Astrocyte of the spinal cord (primary cell): ENCODE results near the gene PRUNE1.

Experiments used
- DNase-seq: peaks from one replicate; pipeline ENCODE4 v3.0.0; 2011; ENCODE audit warnings: low read depth, low spot score
- H3K4me3 ChIP-seq: 2 replicates; pipeline ENCODE4 v1.5.1; 2011; ENCODE audit warnings: low read depth, mild to moderate bottlenecking, low read length, moderate library complexity
- CTCF ChIP-seq: IDR thresholded peaks from 2 replicates; pipeline ENCODE4 v1.5.1; 2012; ENCODE audit warnings: low read depth, mild to moderate bottlenecking, low read length, inconsistent platforms
- in situ Hi-C: cut with HindIII; loops from 2 replicates; pipeline ENCODE4 v1.10.0; 2017; ENCODE audit warnings: low sequenced_read_pairs

The PRUNE1 gene

GRCh38 chr1:151060657-151061421 lies 52.6 kb downstream of the PRUNE1 start:
- TF ChIP-seq CTCF: no peak
- in situ Hi-C loops: no loop called here
- DNase-seq: peak; percentile 42
- H3K4me3 ChIP-seq: peak overlapping the region; percentile 86

- in situ Hi-C loops: no loop called here
- peak overlapping the region; percentile 86 for H3K4me3 ChIP-seq
- no peak for DNase-seq
- no peak for TF ChIP-seq CTCF
These were observed 53.5 kb downstream of the PRUNE1 start for GRCh38 chr1:151061704-151062103.

- peak overlapping the region; percentile 16 for H3K4me3 ChIP-seq
- DNase-seq: peak; percentile 80
- TF ChIP-seq CTCF: no peak
- in situ Hi-C loops: no loop called here
These were observed 54.6 kb downstream of the PRUNE1 start for GRCh38 chr1:151062741-151063371.

- in situ Hi-C loops: no loop called here
- DNase-seq: no peak
- no peak for TF ChIP-seq CTCF
- no peak overlapping the region for H3K4me3 ChIP-seq
These were observed 56.9 kb downstream of the PRUNE1 start for GRCh38 chr1:151065089-151065645.

- no peak overlapping the region for H3K4me3 ChIP-seq
- TF ChIP-seq CTCF: no peak
- in situ Hi-C loops: no loop called here
- DNase-seq: no peak
These were observed 58.9 kb downstream of the PRUNE1 start for GRCh38 chr1:151067185-151067584.

- H3K4me3 ChIP-seq: no peak overlapping the region
- DNase-seq: no peak
- TF ChIP-seq CTCF: no peak
- in situ Hi-C loops: no loop called here
These were observed 60.8 kb downstream of the PRUNE1 start for GRCh38 chr1:151069103-151069486.
